HEK293T (cell line): ENCODE data around the gene CCDC39.

Experiments used
- ELF4 ChIP-seq: fragments of 450-650 bp; IDR thresholded peaks from 2 replicates; pipeline ENCODE4 v1.6.1; 2017; ENCODE audit warnings: antibody characterized with exemption
- FOXK2 ChIP-seq: fragments of 450-650 bp; IDR thresholded peaks from 2 replicates; pipeline ENCODE4 v1.6.1; 2016; ENCODE audit warnings: mild to moderate bottlenecking
- SUZ12 ChIP-seq: fragments of 450-650 bp; IDR thresholded peaks from 2 replicates; pipeline ENCODE4 v1.6.1; 2016; ENCODE audit warnings: mild to moderate bottlenecking
- ZNF384 ChIP-seq: fragments of 450-650 bp; IDR thresholded peaks from 2 replicates; pipeline ENCODE4 v1.6.1; 2016

- TF ChIP-seq FOXK2, result no peak
- no peak for TF ChIP-seq SUZ12
- TF ChIP-seq ZNF384, result no peak
- no peak for TF ChIP-seq ELF4
Observed at GRCh38 chr3:180626844-180627243, 52.4 kb downstream of the CCDC39 start.
